HCT116 (cell line): ENCODE measurements around the gene FNDC3B. TPM values are rescaled to one million over a fixed set of nuclear protein-coding genes. Genes with fewer than 3 reads are reported as not detected.

Experiments used
- ATAC-seq: fragments of 200-7000 bp; cut with Tn5 transposase; 2 replicates; pipeline ENCODE4 v1.9.1; 2020; ENCODE audit warnings: mild to moderate bottlenecking, moderate library complexity
- BruUV-seq: library from RNA; stranded (reverse); fragments of 400-500 nt; replicated peaks from 2 replicates; lab custom pipeline; 2021; lab: Mats Ljungman, UMichigan
- CTCF ChIA-PET: fragments of 300-600 bp; sonication (Branson Sonifier 250); formaldehyde crosslinking; loops from one replicate; lab custom pipeline; 2021; ENCODE audit warnings: antibody characterized with exemption; lab: Charles Lee
- POLR2A ChIA-PET: fragments of 300-600, 350-600 bp; sonication (Branson Sonifier 250); formaldehyde crosslinking; loops from one replicate; lab custom pipeline; 2021; ENCODE audit warnings: antibody characterized with exemption; lab: Charles Lee
- RAD21 ChIA-PET, 2 experiments: fragments of 300-600 bp; sonication (Branson Sonifier 250); formaldehyde crosslinking; loops; one replicate each; lab custom pipeline; 2023; ENCODE audit warnings: low total read pairs in 2 of 2; ENCODE audit not compliant: uncharacterized antibody in 2 of 2, unreplicated experiment in 2 of 2, low non-redundant PET in 1 of 2; lab: Charles Lee
- DNase-seq: peaks from one replicate; pipeline ENCODE4 v3.0.0-alpha.2; 2010; ENCODE audit warnings: low read depth, low spot score
- H2AFZ ChIP-seq: fragments of 200-600 bp; shearing (Covaris generic), sonication (generic); 2 replicates; pipeline ENCODE4 v1.6.1; 2017; ENCODE audit warnings: low read depth, mixed run types, mixed read lengths, antibody characterized with exemption, low read length; ENCODE audit not compliant: poor library complexity, severe bottlenecking
- H3K27ac ChIP-seq: 2 replicates; pipeline ENCODE4 v1.5.1; 2012; ENCODE audit warnings: low read depth, low read length
- H3K27me3 ChIP-seq: fragments of 200-600 bp; sonication (generic); 2 replicates; pipeline ENCODE4 v1.6.1; 2016; ENCODE audit warnings: mixed run types, low read length, mixed read lengths; ENCODE audit not compliant: insufficient read depth
- H3K36me3 ChIP-seq, 2 experiments: fragments of 200-500 bp in 1 of 2; fragments of 200-600 bp in 1 of 2; sonication (Bioruptor generic) in 1 of 2; sonication (generic) in 1 of 2; 2 replicates each; pipeline versions ENCODE4 v1.5.1 to v1.6.1; 2014 to 2016; ENCODE audit warnings: low read length in 2 of 2, inconsistent platforms in 1 of 2, mixed read lengths in 1 of 2, mixed run types in 1 of 2; ENCODE audit not compliant: insufficient read depth in 2 of 2, control insufficient read depth in 1 of 2
- H3K4me1 ChIP-seq, 2 experiments: fragments of 200-600 bp in 1 of 2; sonication (generic) in 1 of 2; 2 replicates each; pipeline versions ENCODE4 v1.5.1 to v1.6.1; 2012 to 2017; ENCODE audit warnings: low read length in 2 of 2, inconsistent platforms in 1 of 2, mild to moderate bottlenecking in 1 of 2, mixed read lengths in 1 of 2, mixed run types in 1 of 2, moderate library complexity in 1 of 2; ENCODE audit not compliant: insufficient read depth in 2 of 2, control insufficient read depth in 1 of 2
- H3K4me2 ChIP-seq: fragments of 200-600 bp; sonication (generic); 2 replicates; pipeline ENCODE4 v1.6.1; 2017; ENCODE audit warnings: mixed run types, low read length, mixed read lengths
- H3K4me3 ChIP-seq, 2 experiments: fragments of 200-600 bp in 1 of 2; sonication (generic) in 1 of 2; replicated peaks in 1 of 2; 2 replicates each; pipeline ENCODE4 v1.5.1; 2011 to 2016; ENCODE audit warnings: low read length in 2 of 2, control low read depth in 1 of 2, low read depth in 1 of 2, mild to moderate bottlenecking in 1 of 2, mixed read lengths in 1 of 2, mixed run types in 1 of 2
- H3K79me2 ChIP-seq: fragments of 200-600 bp; sonication (generic); 2 replicates; pipeline ENCODE4 v1.6.1; 2017; ENCODE audit warnings: mild to moderate bottlenecking, mixed run types, low read length, moderate library complexity, mixed read lengths; ENCODE audit not compliant: insufficient read depth
- H3K9ac ChIP-seq: fragments of 200-600 bp; sonication (generic); 2 replicates; pipeline ENCODE4 v1.6.1; 2016; ENCODE audit warnings: low read length, mixed read lengths
- H3K9me2 ChIP-seq: fragments of 200-600 bp; sonication (generic), shearing (Covaris generic); 2 replicates; pipeline ENCODE4 v1.6.1; 2017; ENCODE audit warnings: mixed run types, mild to moderate bottlenecking, moderate library complexity; ENCODE audit not compliant: insufficient read depth
- H3K9me3 ChIP-seq, 2 experiments: fragments of 200-500 bp in 1 of 2; fragments of 200-600 bp in 1 of 2; sonication (Bioruptor generic) in 1 of 2; sonication (generic) in 1 of 2; 2 replicates each; pipeline ENCODE4 v1.6.1; 2014 to 2017; ENCODE audit warnings: low read length in 2 of 2, mixed read lengths in 2 of 2, inconsistent platforms in 1 of 2, low read depth in 1 of 2, mild to moderate bottlenecking in 1 of 2, mixed run types in 1 of 2, moderate library complexity in 1 of 2; ENCODE audit not compliant: control insufficient read depth in 1 of 2, insufficient read depth in 1 of 2
- H4K20me1 ChIP-seq: fragments of 200-600 bp; sonication (generic), shearing (Covaris generic); 2 replicates; pipeline ENCODE4 v1.6.1; 2017; ENCODE audit warnings: mixed run types, mild to moderate bottlenecking, moderate library complexity; ENCODE audit not compliant: insufficient read depth
- ATF3 ChIP-seq: IDR thresholded peaks from 2 replicates; pipeline ENCODE4 v1.6.1; 2012
- CBX3 ChIP-seq: IDR thresholded peaks from 2 replicates; pipeline ENCODE4 v1.6.1; 2012; ENCODE audit warnings: low read depth
- CEBPB ChIP-seq: IDR thresholded peaks from 2 replicates; pipeline ENCODE4 v1.6.1; 2012; ENCODE audit warnings: low read depth
- ELF1 ChIP-seq: IDR thresholded peaks from 2 replicates; pipeline ENCODE4 v1.6.1; 2012; ENCODE audit warnings: low read depth, borderline replicate concordance
- EZH2phosphoT487 ChIP-seq: fragments of 200-600 bp; IDR thresholded peaks from 2 replicates; pipeline ENCODE4 v1.6.1; 2018; ENCODE audit warnings: antibody characterized with exemption, borderline replicate concordance
- FOSL1 ChIP-seq: IDR thresholded peaks from 2 replicates; pipeline ENCODE4 v1.6.1; 2012; ENCODE audit warnings: low read depth
- JUND ChIP-seq: IDR thresholded peaks from 2 replicates; pipeline ENCODE4 v1.6.1; 2012
- MAX ChIP-seq: IDR thresholded peaks from 2 replicates; pipeline ENCODE4 v1.6.1; 2012
- POLR2AphosphoS5 ChIP-seq: IDR thresholded peaks from 2 replicates; pipeline ENCODE4 v1.6.1; 2011; ENCODE audit warnings: mild to moderate bottlenecking, low read depth, low read length, moderate library complexity
- RAD21 ChIP-seq: IDR thresholded peaks from 2 replicates; pipeline ENCODE4 v1.6.1; 2012; ENCODE audit warnings: low read depth, mild to moderate bottlenecking
- REST ChIP-seq: IDR thresholded peaks from 2 replicates; pipeline ENCODE4 v1.6.1; 2012; ENCODE audit warnings: low read depth
- SP1 ChIP-seq: IDR thresholded peaks from 2 replicates; pipeline ENCODE4 v1.6.1; 2012; ENCODE audit warnings: low read depth
- TCF7L2 ChIP-seq: IDR thresholded peaks from 2 replicates; pipeline ENCODE4 v1.7.0; 2011; ENCODE audit warnings: borderline replicate concordance, inconsistent platforms; ENCODE audit not compliant: insufficient read depth, insufficient read length; ENCODE audit errors: extremely low read depth
- ZFX ChIP-seq: fragments of 450-650 bp; IDR thresholded peaks from 2 replicates; pipeline ENCODE4 v1.6.1; 2017
- intact Hi-C: fragments of 100-400 bp; cut with micrococcal nuclease; formaldehyde crosslinking; loops from 2 replicates; pipeline ENCODE4 v1.10.0; 2022
- total RNA-seq: library from RNA; stranded (reverse); gene quantifications from one replicate; pipeline ENCODE4 v1.2.1, GENCODE V29; 2021; ENCODE audit not compliant: unreplicated experiment

Gene FNDC3B
- total RNA-seq, 1 experiment from 2014 or later, result 45.7 TPM

GRCh38 chr3:172411478-172411947 lies 372.1 kb downstream of the FNDC3B start:
- no peaks in the 10 kb centered on the region for H3K9me2 ChIP-seq
- CTCF ChIA-PET, result no interaction called here

More at GRCh38 chr3:172411478-172411947, 372.1 kb downstream of the FNDC3B start:
- DNase-seq (no peak), ATAC-seq (no peak)
- H3K4me1 ChIP-seq, result no peaks in the 10 kb centered on the region
- H3K4me2 ChIP-seq, result no peak overlapping the region
- no peak overlapping the region for H3K27ac ChIP-seq
- H3K36me3 ChIP-seq, result no peaks in the 10 kb centered on the region
- no peak for TF ChIP-seq REST
- TF ChIP-seq EZH2phosphoT487, result no peak
- TF ChIP-seq POLR2AphosphoS5, result no peak
- no peak for TF ChIP-seq TCF7L2
- no peak for TF ChIP-seq ZFX
- TF ChIP-seq CBX3, result no peak
- no peak for TF ChIP-seq MAX
- TF ChIP-seq JUND, result no peak
- TF ChIP-seq SP1, result no peak
- no peak for TF ChIP-seq RAD21
- TF ChIP-seq FOSL1, result no peak
- TF ChIP-seq ELF1, result no peak
- no peak for TF ChIP-seq ATF3
- no peak for TF ChIP-seq CEBPB
- no peak overlapping the region for H3K4me3 ChIP-seq
- H4K20me1 ChIP-seq, result no peaks in the 10 kb centered on the region
- no peaks in the 10 kb centered on the region for H3K79me2 ChIP-seq
- H3K9me3 ChIP-seq, result no peaks in the 10 kb centered on the region
- no TSS peak for BruUV-seq
- H3K9ac ChIP-seq, result no peak overlapping the region
- H3K27me3 ChIP-seq, result no peaks in the 10 kb centered on the region
- RAD21 ChIA-PET, result no interaction called here
- intact Hi-C loops, result no loop called here
- no peak overlapping the region for H2AFZ ChIP-seq
- POLR2A ChIA-PET, result no interaction called here
